Neutrophil (primary cell): ENCODE measurements around the gene TALDO1.

ENCODE experiments used
- H3K27ac ChIP-seq: fragments of 200-600 bp; sonication (generic); 2 replicates; pipeline ENCODE4 v1.5.1; 2016; ENCODE audit warnings: mild to moderate bottlenecking, moderate library complexity
- H3K27me3 ChIP-seq: fragments of 200-600 bp; sonication (generic); 2 replicates; pipeline ENCODE4 v1.6.0; 2016; ENCODE audit warnings: mild to moderate bottlenecking
- H3K36me3 ChIP-seq: fragments of 200-600 bp; sonication (generic); 2 replicates; pipeline ENCODE4 v1.5.1; 2017
- H3K4me1 ChIP-seq, 2 experiments: fragments of 200-600 bp in 1 of 2; sonication (generic) in 1 of 2; 1 replicate in 1 of 2; 2 replicates in 1 of 2; pipeline versions ENCODE4 v1.5.1 to v1.6.1; 2013 to 2016; ENCODE audit warnings: low read depth in 1 of 2, low read length in 1 of 2, mild to moderate bottlenecking in 1 of 2, moderate library complexity in 1 of 2; ENCODE audit not compliant: control insufficient read depth in 1 of 2, insufficient read depth in 1 of 2
- H3K4me3 ChIP-seq, 2 experiments: fragments of 200-600 bp in 1 of 2; sonication (generic) in 1 of 2; 1 replicate in 1 of 2; 2 replicates in 1 of 2; pipeline ENCODE4 v1.5.1; 2013 to 2016; ENCODE audit warnings: low read depth in 1 of 2, low read length in 1 of 2, mild to moderate bottlenecking in 1 of 2, moderate library complexity in 1 of 2
- H3K9me3 ChIP-seq: fragments of 200-600 bp; sonication (generic); 2 replicates; pipeline ENCODE4 v1.5.1; 2016
- CTCF ChIP-seq: fragments of 200-600 bp; sonication (generic); IDR thresholded peaks from 2 replicates; pipeline ENCODE4 v1.5.1; 2016; ENCODE audit warnings: antibody characterized with exemption

The TALDO1 gene

DNA sequence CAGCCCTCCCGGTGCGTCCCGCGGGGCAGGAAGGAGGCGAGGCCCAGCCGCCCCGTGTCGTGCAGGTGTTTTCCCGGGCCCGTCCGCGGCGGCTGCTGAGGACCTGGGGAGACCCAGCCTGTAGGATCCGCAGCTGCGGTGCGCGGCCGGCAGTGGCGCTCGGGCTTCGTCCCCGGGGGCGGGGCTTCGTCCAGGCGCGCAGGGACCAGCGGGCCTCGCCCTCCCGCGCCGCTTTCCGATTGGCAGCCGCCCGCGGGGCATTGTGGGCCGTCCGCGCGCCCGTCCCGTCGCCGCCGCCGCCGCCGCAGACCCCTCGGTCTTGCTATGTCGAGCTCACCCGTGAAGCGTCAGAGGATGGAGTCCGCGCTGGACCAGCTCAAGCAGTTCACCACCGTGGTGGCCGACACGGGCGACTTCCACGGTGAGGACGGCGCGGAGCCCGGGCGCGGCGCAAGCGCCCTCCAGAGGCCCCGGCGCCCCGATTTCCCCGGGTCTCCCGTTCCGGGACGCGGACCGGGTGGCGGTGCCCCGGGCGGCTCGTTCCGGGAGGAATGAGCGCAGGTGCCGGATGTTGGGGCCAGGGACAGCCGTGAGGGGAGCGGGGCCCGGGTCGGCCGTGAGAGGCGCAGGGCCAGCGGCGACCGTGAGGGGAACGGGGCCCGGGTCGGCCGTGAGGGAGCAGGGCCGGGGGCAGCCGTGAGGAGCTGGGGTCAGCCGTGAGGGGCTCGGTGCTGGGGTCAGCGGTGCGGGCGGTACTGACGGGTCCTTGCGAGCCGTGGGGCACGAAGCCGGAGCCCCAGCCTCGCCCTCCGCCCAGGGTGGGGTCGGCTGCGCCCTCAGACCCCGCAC is at the start of gene TALDO1:
Gene TALDO1, plus strand, starts transcription at position 307 of the 849 bp plus-strand sequence. Its CDS starts 18 bp downstream, at position 325.
- peaks cover 19% of the 10 kb centered on the region for H3K36me3 ChIP-seq
- no peaks in the 10 kb centered on the region for H3K9me3 ChIP-seq
- peak; percentile 92 for TF ChIP-seq CTCF
- H3K27ac ChIP-seq: peak within 1 kb of the TSS; percentile 98
- peaks cover 58 to 64% of the 10 kb centered on the region in 2 experiments for H3K4me1 ChIP-seq
- peak within 1 kb of the TSS; percentile 99 to 100 for H3K4me3 ChIP-seq
- H3K27me3 ChIP-seq: no peaks in the 10 kb centered on the region

- Histone ChIP-seq H3K4me3 (no peak overlapping the region), H3K36me3 (peaks cover 24% of the 10 kb centered on the region), H3K4me1 (peaks cover 37 to 39% of the 10 kb centered on the region in 2 experiments), H3K27ac (peak overlapping the region; percentile 98), H3K27me3 (no peaks in the 10 kb centered on the region), H3K9me3 (no peaks in the 10 kb centered on the region)
- no peak for TF ChIP-seq CTCF
Measured at GRCh38 chr11:697811-698311, 49.4 kb upstream of the TALDO1 start.

- peaks cover 37% of the 10 kb centered on the region in 2 experiments for H3K4me1 ChIP-seq
Measured at GRCh38 chr11:698493-699115, 48.7 kb upstream of the TALDO1 start.

GRCh38 chr11:699116-699508 is 48.2 kb upstream of the TALDO1 start:
- no peak for TF ChIP-seq CTCF
- Histone ChIP-seq H3K9me3 (no peaks in the 10 kb centered on the region), H3K36me3 (peaks cover 27% of the 10 kb centered on the region), H3K4me1 (peaks cover 32% of the 10 kb centered on the region in 2 experiments), H3K27me3 (no peaks in the 10 kb centered on the region), H3K4me3 (no peak overlapping the region), H3K27ac (no peak overlapping the region)

More at GRCh38 chr11:698493-699115, 48.7 kb upstream of the TALDO1 start:
- Histone ChIP-seq H3K36me3 (peaks cover 27% of the 10 kb centered on the region), H3K4me3 (no peak overlapping the region), H3K27me3 (no peaks in the 10 kb centered on the region), H3K27ac (no peak overlapping the region), H3K9me3 (no peaks in the 10 kb centered on the region)
- TF ChIP-seq CTCF: no peak

DNA sequence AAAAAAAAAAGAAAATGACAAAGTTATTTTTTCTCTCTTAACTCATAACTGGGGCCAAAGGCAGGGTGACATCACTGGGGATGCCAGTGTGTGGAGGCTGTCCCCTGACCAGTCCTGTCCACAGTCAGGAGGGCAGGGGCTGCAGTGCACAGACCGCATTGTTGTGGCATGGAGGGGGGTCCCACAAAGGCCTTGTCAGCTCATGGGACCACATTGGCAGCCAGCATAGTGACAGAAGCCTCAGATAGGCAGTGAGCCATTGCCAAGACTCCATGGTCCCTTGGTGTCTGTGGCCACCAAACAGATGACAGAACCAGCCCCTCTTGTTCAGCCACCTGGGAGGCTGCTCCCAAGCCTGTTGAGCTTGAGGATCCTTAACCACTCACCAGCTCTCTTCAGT is 47.5 kb upstream of the TALDO1 start:
- Histone ChIP-seq H3K4me1 (peaks cover 28 to 30% of the 10 kb centered on the region in 2 experiments), H3K9me3 (no peaks in the 10 kb centered on the region), H3K36me3 (peaks cover 33% of the 10 kb centered on the region), H3K4me3 (no peak overlapping the region), H3K27ac (no peak overlapping the region), H3K27me3 (no peaks in the 10 kb centered on the region)
- TF ChIP-seq CTCF: no peak
